Nephron (organoid): Measurements from ENCODE around the gene RNASE13.

Experiments
- H3K27ac Mint-ChIP-seq, 3 experiments: 2 replicates each; pipeline ENCODE4 v1.8.0; 2020; ENCODE audit warnings: mixed read lengths in 3 of 3, mild to moderate bottlenecking in 2 of 3, moderate library complexity in 1 of 3
- H3K27me3 Mint-ChIP-seq: 2 replicates; pipeline ENCODE4 v1.8.0; 2021; ENCODE audit warnings: low read depth, mild to moderate bottlenecking, moderate library complexity, mixed read lengths
- H3K36me3 Mint-ChIP-seq: 2 replicates; pipeline ENCODE4 v1.8.0; 2020; ENCODE audit warnings: low read depth, mixed read lengths
- H3K4me1 Mint-ChIP-seq: 2 replicates; pipeline ENCODE4 v1.8.0; 2020; ENCODE audit warnings: mixed read lengths
- H3K4me3 Mint-ChIP-seq, 3 experiments: 2 replicates each; pipeline ENCODE4 v1.8.0; 2020; ENCODE audit warnings: mild to moderate bottlenecking in 3 of 3, mixed read lengths in 3 of 3, moderate library complexity in 2 of 3
- H3K9me3 Mint-ChIP-seq: 2 replicates; pipeline ENCODE4 v1.8.0; 2020; ENCODE audit warnings: mixed read lengths
- CTCF ChIP-seq, 3 experiments: fragments of 200-600 bp; sonication (generic); IDR thresholded peaks; one replicate each; pipeline ENCODE4 v1.5.0; 2021; ENCODE audit warnings: antibody characterized with exemption in 3 of 3; ENCODE audit not compliant: unreplicated experiment in 3 of 3

Gene RNASE13

GRCh38 chr14:21060614-21061346, 26.2 kb upstream of the RNASE13 start:
- Mint-ChIP-seq H3K4me3 (peak overlapping the region in 1 of 3 experiments; percentile 8), H3K36me3 (no peaks in the 10 kb centered on the region), H3K9me3 (no peaks in the 10 kb centered on the region), H3K4me1 (peaks cover 31% of the 10 kb centered on the region), H3K27me3 (peaks cover 4% of the 10 kb centered on the region), H3K27ac (peak overlapping the region; percentile 4 to 78 (median 54))
- TF ChIP-seq CTCF (IDR thresholded peaks at IDR 0.05; ENCODE audit: unreplicated experiment in 3 of 3) = no peak

GRCh38 chr14:21059842-21060613, 25.4 kb upstream of the RNASE13 start:
- H3K36me3 Mint-ChIP-seq = no peaks in the 10 kb centered on the region
- peaks cover 4% of the 10 kb centered on the region for H3K27me3 Mint-ChIP-seq
- no peak overlapping the region for H3K4me3 Mint-ChIP-seq
- no peak for TF ChIP-seq CTCF (IDR thresholded peaks at IDR 0.05; ENCODE audit: unreplicated experiment in 3 of 3)
- no peaks in the 10 kb centered on the region for H3K9me3 Mint-ChIP-seq
- H3K4me1 Mint-ChIP-seq = peaks cover 31% of the 10 kb centered on the region
- H3K27ac Mint-ChIP-seq = peak overlapping the region; percentile 44 to 78 (median 54)

GRCh38 chr14:21058903-21059302, 24.3 kb upstream of the RNASE13 start:
- Mint-ChIP-seq H3K27me3 (peaks cover 4% of the 10 kb centered on the region), H3K4me3 (no peak overlapping the region), H3K36me3 (no peaks in the 10 kb centered on the region), H3K9me3 (no peaks in the 10 kb centered on the region), H3K4me1 (peaks cover 34% of the 10 kb centered on the region), H3K27ac (peak overlapping the region; percentile 58 to 88 (median 84))
- TF ChIP-seq CTCF (IDR thresholded peaks at IDR 0.05; ENCODE audit: unreplicated experiment in 3 of 3) = no peak

GRCh38 chr14:21057803-21058675, 23.4 kb upstream of the RNASE13 start, which contains the start of gene RNASE8:
Gene RNASE8 (plus strand): TSS chr14:21057822. CDS start chr14:21057893, 71 bp downstream.
- Mint-ChIP-seq H3K4me1 (peaks cover 28% of the 10 kb centered on the region), H3K27ac (peak within 1 kb of the TSS; percentile 58 to 88 (median 84)), H3K36me3 (no peaks in the 10 kb centered on the region), H3K27me3 (peaks cover 4% of the 10 kb centered on the region), H3K4me3 (peak within 1 kb of the TSS in 2 of 3 experiments; percentile 4 to 6), H3K9me3 (no peaks in the 10 kb centered on the region)
- no peak for TF ChIP-seq CTCF (IDR thresholded peaks at IDR 0.05; ENCODE audit: unreplicated experiment in 3 of 3)

- H3K9me3 Mint-ChIP-seq = no peaks in the 10 kb centered on the region
- no peaks in the 10 kb centered on the region for H3K27me3 Mint-ChIP-seq
- no peak overlapping the region for H3K27ac Mint-ChIP-seq
- no peaks in the 10 kb centered on the region for H3K36me3 Mint-ChIP-seq
- peaks cover 22% of the 10 kb centered on the region for H3K4me1 Mint-ChIP-seq
- TF ChIP-seq CTCF (IDR thresholded peaks at IDR 0.05; ENCODE audit: unreplicated experiment in 3 of 3) = no peak
- no peak overlapping the region for H3K4me3 Mint-ChIP-seq
Observed at GRCh38 chr14:21056520-21057163, 22.0 kb upstream of the RNASE13 start.
